ENCODE results near the gene AHDC1. TPM values are rescaled to one million over a fixed set of nuclear protein-coding genes. Genes with fewer than 3 reads are reported as not detected.
"Not testable (repeated sequence)": the region's sequence is repeated elsewhere in the genome, so short reads cannot be mapped to it uniquely, and the experiment has no call there.

Gene AHDC1
- total RNA-seq, 1 donor from 2014 or later = 205 TPM

DNA sequence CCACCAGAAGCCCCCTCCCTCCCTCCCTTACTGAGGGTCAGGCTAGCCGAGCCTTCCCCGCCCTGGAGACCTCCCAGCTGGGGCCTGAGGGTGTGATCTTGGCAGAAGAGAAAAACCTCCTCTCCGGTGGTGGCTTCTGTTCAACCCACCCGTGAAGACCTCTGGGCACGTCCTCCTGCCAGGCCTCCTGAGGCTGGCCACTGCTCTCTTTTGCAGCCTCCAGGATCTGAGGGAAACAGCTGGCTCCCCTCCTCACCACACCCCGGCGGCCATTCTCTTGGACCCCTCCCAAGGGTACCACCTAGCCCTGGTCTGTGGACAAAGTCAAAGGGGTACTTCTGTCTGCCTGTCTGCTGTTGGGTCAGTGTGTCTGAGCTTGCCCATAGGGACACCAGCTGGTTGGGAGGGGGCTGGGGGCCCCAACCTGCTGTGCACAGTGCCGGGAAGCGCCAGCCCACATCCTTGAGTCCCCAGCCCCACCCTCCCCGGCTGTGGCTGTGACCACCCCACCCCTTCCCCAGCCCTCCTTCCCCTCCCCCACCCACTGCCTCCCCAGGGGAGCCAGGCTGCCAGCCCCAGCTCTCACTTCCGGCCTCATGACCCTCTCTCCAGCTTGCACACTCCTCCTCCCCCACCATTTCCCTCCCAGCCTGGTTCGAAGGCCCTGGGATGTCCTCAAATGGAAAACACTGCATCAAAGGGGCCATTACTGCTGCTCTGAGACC is 48.1 kb downstream of the AHDC1 start:
- DNase-seq (ENCODE audit: low spot score in 2 of 2) = no peak
- H3K36me3 ChIP-seq = peaks cover 30 to 32% of the 10 kb centered on the region in 2 donors
- H3K27ac ChIP-seq = peak overlapping the region; percentile 89 to 95
- no peaks in the 10 kb centered on the region for H3K27me3 ChIP-seq
- peaks cover 27 to 52% of the 10 kb centered on the region in 2 donors for H3K4me1 ChIP-seq
- H3K4me3 ChIP-seq = peak overlapping the region in 1 of 2 donors; percentile 35
- H3K9me3 ChIP-seq = no peaks in the 10 kb centered on the region
- intact Hi-C loops (cut with DNase I) = loop anchor here (1.0 to 5.0 kb wide), 3 partner anchors 66 to 129 kb away; partner anchors contain the start of gene WASF2
- TF ChIP-seq, protein P1, sequence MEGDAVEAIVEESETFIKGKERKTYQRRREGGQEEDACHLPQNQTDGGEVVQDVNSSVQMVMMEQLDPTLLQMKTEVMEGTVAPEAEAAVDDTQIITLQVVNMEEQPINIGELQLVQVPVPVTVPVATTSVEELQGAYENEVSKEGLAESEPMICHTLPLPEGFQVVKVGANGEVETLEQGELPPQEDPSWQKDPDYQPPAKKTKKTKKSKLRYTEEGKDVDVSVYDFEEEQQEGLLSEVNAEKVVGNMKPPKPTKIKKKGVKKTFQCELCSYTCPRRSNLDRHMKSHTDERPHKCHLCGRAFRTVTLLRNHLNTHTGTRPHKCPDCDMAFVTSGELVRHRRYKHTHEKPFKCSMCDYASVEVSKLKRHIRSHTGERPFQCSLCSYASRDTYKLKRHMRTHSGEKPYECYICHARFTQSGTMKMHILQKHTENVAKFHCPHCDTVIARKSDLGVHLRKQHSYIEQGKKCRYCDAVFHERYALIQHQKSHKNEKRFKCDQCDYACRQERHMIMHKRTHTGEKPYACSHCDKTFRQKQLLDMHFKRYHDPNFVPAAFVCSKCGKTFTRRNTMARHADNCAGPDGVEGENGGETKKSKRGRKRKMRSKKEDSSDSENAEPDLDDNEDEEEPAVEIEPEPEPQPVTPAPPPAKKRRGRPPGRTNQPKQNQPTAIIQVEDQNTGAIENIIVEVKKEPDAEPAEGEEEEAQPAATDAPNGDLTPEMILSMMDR (IDR thresholded peaks at IDR 0.05) = no peak

DNA sequence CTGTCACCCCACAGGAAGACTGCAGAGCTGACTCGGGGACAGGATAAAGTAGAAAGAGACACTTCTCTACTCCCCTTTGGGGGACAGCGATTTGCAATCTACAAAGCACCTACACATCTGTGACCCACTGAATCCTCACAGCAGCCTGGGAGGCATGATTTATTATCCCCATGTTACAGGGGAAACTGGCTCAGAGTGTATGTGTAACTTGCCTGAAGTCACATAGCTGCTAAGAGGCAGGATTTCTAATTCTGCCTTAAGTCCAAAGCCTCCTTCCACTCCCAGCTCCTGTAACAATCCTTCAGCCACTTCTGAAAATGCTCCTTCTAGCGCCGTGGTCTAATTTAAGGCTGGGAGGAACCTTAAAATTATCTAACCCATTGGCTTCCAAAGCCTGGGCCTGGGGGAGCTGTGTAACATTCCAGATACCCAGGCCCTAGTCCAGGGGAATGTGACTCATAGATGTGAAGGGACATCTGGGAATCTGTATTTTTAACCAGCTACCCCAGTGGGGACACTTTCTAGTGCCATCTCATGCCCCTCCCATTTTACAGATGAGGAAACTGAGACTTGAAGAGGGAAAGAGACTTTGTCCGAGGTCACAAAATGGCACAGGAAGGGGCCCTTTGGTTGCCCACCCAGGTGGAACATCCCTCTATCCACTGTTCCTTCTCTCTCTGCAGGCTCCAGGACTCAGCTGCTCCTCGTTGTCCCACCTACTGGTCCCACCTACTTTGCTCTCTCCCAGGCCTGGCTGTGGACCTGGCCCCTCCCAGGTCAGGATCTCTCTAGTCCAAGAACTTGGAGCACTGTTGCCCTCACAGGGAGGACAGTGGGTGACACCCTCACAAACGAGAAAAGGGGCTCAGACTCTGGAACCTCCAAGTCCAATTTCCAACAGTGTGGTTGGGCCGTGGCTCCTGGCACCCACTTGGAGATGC is 48.9 kb downstream of the AHDC1 start:
- DNase-seq (ENCODE audit: low spot score in 2 of 2) = peak in 1 of 2 donors; percentile 81
- peak overlapping the region in 1 of 2 donors; percentile 35 for H3K4me3 ChIP-seq
- intact Hi-C loops (cut with DNase I) = loop anchor here (1.0 to 5.0 kb wide), 2 partner anchors 65 to 128 kb away; partner anchors contain the start of gene WASF2
- H3K27me3 ChIP-seq = no peaks in the 10 kb centered on the region
- TF ChIP-seq, protein P1 (IDR thresholded peaks at IDR 0.05) = no peak
- H3K9me3 ChIP-seq = no peaks in the 10 kb centered on the region
- H3K36me3 ChIP-seq = peaks cover 38 to 40% of the 10 kb centered on the region in 2 donors
- peak overlapping the region; percentile 89 to 95 for H3K27ac ChIP-seq
- peaks cover 26 to 44% of the 10 kb centered on the region in 2 donors for H3K4me1 ChIP-seq

GRCh38 chr1:27554293-27554692 is 49.7 kb downstream of the AHDC1 start:
- Histone ChIP-seq H3K4me3 (no peak overlapping the region), H3K9me3 (no peaks in the 10 kb centered on the region), H3K27ac (peak overlapping the region; percentile 89 to 95), H3K27me3 (no peaks in the 10 kb centered on the region), H3K4me1 (peaks cover 26 to 44% of the 10 kb centered on the region in 2 donors), H3K36me3 (peaks cover 46 to 48% of the 10 kb centered on the region in 2 donors)
- TF ChIP-seq, protein P1 (IDR thresholded peaks at IDR 0.05) = no peak
- DNase-seq (ENCODE audit: low spot score in 2 of 2) = no peak
- intact Hi-C loops (cut with DNase I) = no loop called here

- DNase-seq (ENCODE audit: low spot score in 2 of 2); H3K27me3 ChIP-seq; H3K9me3 ChIP-seq; H3K4me3 ChIP-seq; intact Hi-C loops (cut with DNase I): not testable (repeated sequence)
- H3K36me3 ChIP-seq = peaks cover 50 to 52% of the 10 kb centered on the region in 2 donors
- H3K27ac ChIP-seq = peak overlapping the region; percentile 89 to 95
- H3K4me1 ChIP-seq = peaks cover 26 to 44% of the 10 kb centered on the region in 2 donors
Observed at GRCh38 chr1:27553823-27554222, 50.1 kb downstream of the AHDC1 start.

- Histone ChIP-seq H3K9me3 (no peaks in the 10 kb centered on the region), H3K36me3 (peaks cover 51 to 55% of the 10 kb centered on the region in 2 donors), H3K27ac (peak overlapping the region; percentile 89 to 95), H3K27me3 (no peaks in the 10 kb centered on the region), H3K4me1 (peaks cover 25 to 42% of the 10 kb centered on the region in 2 donors), H3K4me3 (no peak overlapping the region)
- TF ChIP-seq, protein P1 (IDR thresholded peaks at IDR 0.05) = no peak
- no peak for DNase-seq (ENCODE audit: low spot score in 2 of 2)
- intact Hi-C loops (cut with DNase I) = no loop called here
Observed at GRCh38 chr1:27552911-27553420, 51.0 kb downstream of the AHDC1 start.
